Epithelial cell of esophagus (primary cell): ENCODE results near the gene GADL1.

ENCODE experiments used
- DNase-seq: peaks from one replicate; pipeline ENCODE4 v3.0.0; 2010; ENCODE audit warnings: low read depth
- H3K4me3 ChIP-seq: 2 replicates; pipeline ENCODE4 v1.5.1; 2011; ENCODE audit warnings: mild to moderate bottlenecking, low read length, control low read depth
- CTCF ChIP-seq: IDR thresholded peaks from 2 replicates; pipeline ENCODE4 v1.5.1; 2011; ENCODE audit warnings: low read depth, mild to moderate bottlenecking, low read length, control low read depth, inconsistent platforms; ENCODE audit not compliant: insufficient read depth; ENCODE audit errors: missing control alignments

Gene GADL1

GRCh38 chr3:30795176-30795575 lies 99.3 kb downstream of the GADL1 start:
- no peak for DNase-seq
- H3K4me3 ChIP-seq: no peak overlapping the region
- TF ChIP-seq CTCF: no peak

- no peak for DNase-seq
- TF ChIP-seq CTCF: no peak
- H3K4me3 ChIP-seq: no peak overlapping the region
Measured at GRCh38 chr3:30793740-30794139, 100.7 kb downstream of the GADL1 start.

GRCh38 chr3:30790150-30790549 lies 104.3 kb downstream of the GADL1 start:
- TF ChIP-seq CTCF: no peak
- no peak overlapping the region for H3K4me3 ChIP-seq
- no peak for DNase-seq

- DNase-seq: no peak
- no peak for TF ChIP-seq CTCF
- no peak overlapping the region for H3K4me3 ChIP-seq
Measured at GRCh38 chr3:30786365-30786764, 108.1 kb downstream of the GADL1 start.

- DNase-seq: peak; percentile 49
- H3K4me3 ChIP-seq: no peak overlapping the region
- peak; percentile 82 for TF ChIP-seq CTCF
Measured at GRCh38 chr3:30779686-30780287, 114.7 kb downstream of the GADL1 start.

GRCh38 chr3:30778933-30779332 lies 115.5 kb downstream of the GADL1 start:
- no peak for TF ChIP-seq CTCF
- no peak overlapping the region for H3K4me3 ChIP-seq

GRCh38 chr3:30777426-30778113 lies 116.9 kb downstream of the GADL1 start:
- no peak for TF ChIP-seq CTCF

More at GRCh38 chr3:30778933-30779332, 115.5 kb downstream of the GADL1 start:
- DNase-seq: peak; percentile 15

More at GRCh38 chr3:30777426-30778113, 116.9 kb downstream of the GADL1 start:
- DNase-seq: no peak
- no peak overlapping the region for H3K4me3 ChIP-seq
